Stimulated activated effector memory CD8-positive, alpha-beta T cell treated with anti-CD3 and anti-CD28 coated beads, Interleukin-12 subunit alpha, Interleukin-12 subunit beta, amount 100 ng/mL, for 72 hours (primary cell): ENCODE results near the gene COL5A1.

Experiments
- ATAC-seq: fragments of 150-1000 bp; cut with Tn5 transposase; 2 replicates; pipeline ENCODE4 v1.10.0; 2021
- DNase-seq, 2 donors: peaks; one replicate each; pipeline ENCODE4 v3.0.0; 2021 to 2022; ENCODE audit warnings: low spot score in 2 of 2
- H3K27ac Mint-ChIP-seq: one replicate; pipeline ENCODE4 v1.8.0; 2022; ENCODE audit warnings: mild to moderate bottlenecking, mixed read lengths
- H3K36me3 Mint-ChIP-seq: one replicate; pipeline ENCODE4 v1.8.0; 2022; ENCODE audit warnings: mild to moderate bottlenecking, mixed read lengths
- H3K4me1 Mint-ChIP-seq: one replicate; pipeline ENCODE4 v1.8.0; 2022; ENCODE audit warnings: mixed read lengths
- H3K4me3 Mint-ChIP-seq: one replicate; pipeline ENCODE4 v1.8.0; 2022; ENCODE audit warnings: mild to moderate bottlenecking, mixed read lengths
- H3K9me3 Mint-ChIP-seq: one replicate; pipeline ENCODE4 v1.8.0; 2022; ENCODE audit warnings: mixed read lengths

COL5A1 gene

GRCh38 chr9:134641173-134641989, at the start of gene COL5A1:
TSS of gene COL5A1 (plus strand) at chr9:134641803. CDS start at chr9:134642188, 385 bp downstream.
- DNase-seq (peak in 1 of 2 donors; percentile 42), ATAC-seq (peak; percentile 84)

GRCh38 chr9:134592018-134592818, 49.4 kb upstream of the COL5A1 start:
- ATAC-seq (no peak), DNase-seq (peak in 1 of 2 donors; percentile 30)
- no peaks in the 10 kb centered on the region for H3K9me3 Mint-ChIP-seq
- no peak overlapping the region for H3K4me3 Mint-ChIP-seq
- H3K27ac Mint-ChIP-seq = no peak overlapping the region
- no peaks in the 10 kb centered on the region for H3K4me1 Mint-ChIP-seq
- H3K36me3 Mint-ChIP-seq = no peaks in the 10 kb centered on the region

More at GRCh38 chr9:134641173-134641989, at the start of gene COL5A1:
- Mint-ChIP-seq H3K4me1 (peaks cover 23% of the 10 kb centered on the region), H3K9me3 (no peaks in the 10 kb centered on the region), H3K27ac (no peak within 1 kb of the TSS), H3K36me3 (no peaks in the 10 kb centered on the region), H3K4me3 (peak within 1 kb of the TSS; percentile 60)

GRCh38 chr9:134592819-134593200, 48.8 kb upstream of the COL5A1 start:
- no peak for ATAC-seq
- no peak overlapping the region for H3K4me3 Mint-ChIP-seq
- H3K36me3 Mint-ChIP-seq = no peaks in the 10 kb centered on the region
- H3K4me1 Mint-ChIP-seq = no peaks in the 10 kb centered on the region
- DNase-seq = no peak
- H3K9me3 Mint-ChIP-seq = no peaks in the 10 kb centered on the region
- no peak overlapping the region for H3K27ac Mint-ChIP-seq

- ATAC-seq (no peak), DNase-seq (peak in 1 of 2 donors; percentile 34)
- H3K4me3 Mint-ChIP-seq = no peak overlapping the region
- H3K36me3 Mint-ChIP-seq = no peaks in the 10 kb centered on the region
- no peaks in the 10 kb centered on the region for H3K9me3 Mint-ChIP-seq
- H3K4me1 Mint-ChIP-seq = no peaks in the 10 kb centered on the region
- H3K27ac Mint-ChIP-seq = no peak overlapping the region
Observed at GRCh38 chr9:134593286-134594077, 48.1 kb upstream of the COL5A1 start.

GRCh38 chr9:134594078-134594941, 47.3 kb upstream of the COL5A1 start:
- H3K9me3 Mint-ChIP-seq = no peaks in the 10 kb centered on the region
- no peaks in the 10 kb centered on the region for H3K36me3 Mint-ChIP-seq
- no peak overlapping the region for H3K4me3 Mint-ChIP-seq
- no peaks in the 10 kb centered on the region for H3K4me1 Mint-ChIP-seq
- ATAC-seq (no peak), DNase-seq (peak in 1 of 2 donors; percentile 38)
- H3K27ac Mint-ChIP-seq = no peak overlapping the region

- Mint-ChIP-seq H3K36me3 (no peaks in the 10 kb centered on the region), H3K27ac (no peak overlapping the region), H3K9me3 (no peaks in the 10 kb centered on the region), H3K4me3 (no peak overlapping the region), H3K4me1 (no peaks in the 10 kb centered on the region)
- ATAC-seq (no peak), DNase-seq (no peak)
Observed at GRCh38 chr9:134595014-134595413, 46.6 kb upstream of the COL5A1 start.

- Mint-ChIP-seq H3K27ac (no peak overlapping the region), H3K4me1 (no peaks in the 10 kb centered on the region), H3K9me3 (no peaks in the 10 kb centered on the region), H3K36me3 (no peaks in the 10 kb centered on the region), H3K4me3 (no peak overlapping the region)
- no peak for DNase-seq
- ATAC-seq = no peak
Observed at GRCh38 chr9:134597041-134597913, 44.3 kb upstream of the COL5A1 start.

GRCh38 chr9:134597957-134598883, 43.4 kb upstream of the COL5A1 start:
- Mint-ChIP-seq H3K4me1 (no peaks in the 10 kb centered on the region), H3K4me3 (no peak overlapping the region)

GRCh38 chr9:134598884-134599245, 42.7 kb upstream of the COL5A1 start:
- no peak for ATAC-seq

More at GRCh38 chr9:134597957-134598883, 43.4 kb upstream of the COL5A1 start:
- peak in 1 of 2 donors; percentile 35 for DNase-seq
- Mint-ChIP-seq H3K9me3 (no peaks in the 10 kb centered on the region), H3K27ac (no peak overlapping the region), H3K36me3 (no peaks in the 10 kb centered on the region)
- ATAC-seq = no peak

GRCh38 chr9:134600371-134600770, 41.2 kb upstream of the COL5A1 start:
- Mint-ChIP-seq H3K36me3 (no peaks in the 10 kb centered on the region), H3K4me3 (no peak overlapping the region), H3K4me1 (no peaks in the 10 kb centered on the region), H3K27ac (no peak overlapping the region), H3K9me3 (no peaks in the 10 kb centered on the region)
- ATAC-seq (no peak), DNase-seq (no peak)

More at GRCh38 chr9:134598884-134599245, 42.7 kb upstream of the COL5A1 start:
- Mint-ChIP-seq H3K36me3 (no peaks in the 10 kb centered on the region), H3K4me3 (no peak overlapping the region), H3K9me3 (no peaks in the 10 kb centered on the region), H3K27ac (no peak overlapping the region), H3K4me1 (no peaks in the 10 kb centered on the region)
- DNase-seq = no peak

- H3K36me3 Mint-ChIP-seq = no peaks in the 10 kb centered on the region
- H3K27ac Mint-ChIP-seq = no peak overlapping the region
- no peak for ATAC-seq
- no peak overlapping the region for H3K4me3 Mint-ChIP-seq
- no peaks in the 10 kb centered on the region for H3K4me1 Mint-ChIP-seq
- H3K9me3 Mint-ChIP-seq = no peaks in the 10 kb centered on the region
- no peak for DNase-seq
Observed at GRCh38 chr9:134600836-134601638, 40.6 kb upstream of the COL5A1 start.

GRCh38 chr9:134601764-134602163, 39.8 kb upstream of the COL5A1 start:
- H3K27ac Mint-ChIP-seq = no peak overlapping the region
- no peak overlapping the region for H3K4me3 Mint-ChIP-seq
- no peaks in the 10 kb centered on the region for H3K4me1 Mint-ChIP-seq
- no peaks in the 10 kb centered on the region for H3K9me3 Mint-ChIP-seq
- no peak for DNase-seq
- no peaks in the 10 kb centered on the region for H3K36me3 Mint-ChIP-seq
- ATAC-seq = no peak
